Type B pancreatic cell (in vitro differentiated cells): Measurements from ENCODE around the gene EPHB1. TPM values are rescaled to one million over a fixed set of nuclear protein-coding genes. Genes with fewer than 3 reads are reported as not detected.

Experiments
- DNase-seq: peaks from one replicate; pipeline ENCODE4 v3.0.0; 2021; ENCODE audit warnings: mixed read lengths; ENCODE audit not compliant: unreplicated experiment; ENCODE audit errors: extremely low spot score
- H3K27ac Mint-ChIP-seq: 2 replicates; pipeline ENCODE4 v1.8.0; 2021; ENCODE audit warnings: mild to moderate bottlenecking, mixed read lengths
- H3K27me3 Mint-ChIP-seq: 2 replicates; pipeline ENCODE4 v1.8.0; 2021; ENCODE audit warnings: mixed read lengths
- H3K36me3 Mint-ChIP-seq: 2 replicates; pipeline ENCODE4 v1.8.0; 2021; ENCODE audit warnings: mixed read lengths
- H3K4me1 Mint-ChIP-seq: one replicate; pipeline ENCODE4 v1.8.0; 2021; ENCODE audit warnings: mixed read lengths; ENCODE audit not compliant: unreplicated experiment
- H3K4me3 Mint-ChIP-seq: 2 replicates; pipeline ENCODE4 v1.8.0; 2021; ENCODE audit warnings: mild to moderate bottlenecking, mixed read lengths
- H3K9me3 Mint-ChIP-seq: 2 replicates; pipeline ENCODE4 v1.8.0; 2021; ENCODE audit warnings: mixed read lengths
- total RNA-seq: library from RNA; stranded (reverse); gene quantifications from 2 replicates; pipeline ENCODE4 v1.2.1, GENCODE V29; 2021; ENCODE audit warnings: low replicate concordance
- TF ChIP-seq, protein P1 (sequence below): fragments of 200-600 bp; sonication (generic); conservative IDR thresholded peaks from 2 replicates; pipeline ENCODE4 v1.5.0; 2021; ENCODE audit warnings: antibody characterized with exemption, mild to moderate bottlenecking

Gene EPHB1
- total RNA-seq, 1 donor from 2014 or later: 9.1 TPM

DNA sequence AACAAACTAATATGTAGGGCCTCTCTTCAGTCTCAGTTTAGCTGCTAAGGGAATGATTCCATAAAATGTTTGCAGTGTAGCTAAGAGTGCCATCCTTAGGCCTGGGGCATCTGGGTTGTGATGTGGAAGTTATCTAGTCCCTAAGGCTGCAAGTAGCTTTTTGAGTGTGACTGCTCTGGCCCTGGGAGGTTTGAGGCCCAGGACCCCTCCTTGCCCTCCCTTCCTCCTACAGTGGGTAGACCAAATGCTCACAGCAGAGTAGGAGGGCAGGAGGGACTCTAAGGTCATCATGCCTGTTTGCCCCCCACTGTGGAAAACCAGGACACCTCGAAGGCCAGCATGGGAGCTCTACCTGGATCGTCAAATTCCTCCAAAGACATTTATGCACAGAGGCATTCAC, 115.0 kb downstream of the EPHB1 start:
- Mint-ChIP-seq H3K27ac (no peak overlapping the region), H3K36me3 (no peaks in the 10 kb centered on the region), H3K4me3 (no peak overlapping the region), H3K27me3 (peaks cover 46% of the 10 kb centered on the region), H3K9me3 (no peaks in the 10 kb centered on the region), H3K4me1 (no peaks in the 10 kb centered on the region)
- no peak for DNase-seq
- TF ChIP-seq, protein P1, sequence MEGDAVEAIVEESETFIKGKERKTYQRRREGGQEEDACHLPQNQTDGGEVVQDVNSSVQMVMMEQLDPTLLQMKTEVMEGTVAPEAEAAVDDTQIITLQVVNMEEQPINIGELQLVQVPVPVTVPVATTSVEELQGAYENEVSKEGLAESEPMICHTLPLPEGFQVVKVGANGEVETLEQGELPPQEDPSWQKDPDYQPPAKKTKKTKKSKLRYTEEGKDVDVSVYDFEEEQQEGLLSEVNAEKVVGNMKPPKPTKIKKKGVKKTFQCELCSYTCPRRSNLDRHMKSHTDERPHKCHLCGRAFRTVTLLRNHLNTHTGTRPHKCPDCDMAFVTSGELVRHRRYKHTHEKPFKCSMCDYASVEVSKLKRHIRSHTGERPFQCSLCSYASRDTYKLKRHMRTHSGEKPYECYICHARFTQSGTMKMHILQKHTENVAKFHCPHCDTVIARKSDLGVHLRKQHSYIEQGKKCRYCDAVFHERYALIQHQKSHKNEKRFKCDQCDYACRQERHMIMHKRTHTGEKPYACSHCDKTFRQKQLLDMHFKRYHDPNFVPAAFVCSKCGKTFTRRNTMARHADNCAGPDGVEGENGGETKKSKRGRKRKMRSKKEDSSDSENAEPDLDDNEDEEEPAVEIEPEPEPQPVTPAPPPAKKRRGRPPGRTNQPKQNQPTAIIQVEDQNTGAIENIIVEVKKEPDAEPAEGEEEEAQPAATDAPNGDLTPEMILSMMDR: no peak

DNA sequence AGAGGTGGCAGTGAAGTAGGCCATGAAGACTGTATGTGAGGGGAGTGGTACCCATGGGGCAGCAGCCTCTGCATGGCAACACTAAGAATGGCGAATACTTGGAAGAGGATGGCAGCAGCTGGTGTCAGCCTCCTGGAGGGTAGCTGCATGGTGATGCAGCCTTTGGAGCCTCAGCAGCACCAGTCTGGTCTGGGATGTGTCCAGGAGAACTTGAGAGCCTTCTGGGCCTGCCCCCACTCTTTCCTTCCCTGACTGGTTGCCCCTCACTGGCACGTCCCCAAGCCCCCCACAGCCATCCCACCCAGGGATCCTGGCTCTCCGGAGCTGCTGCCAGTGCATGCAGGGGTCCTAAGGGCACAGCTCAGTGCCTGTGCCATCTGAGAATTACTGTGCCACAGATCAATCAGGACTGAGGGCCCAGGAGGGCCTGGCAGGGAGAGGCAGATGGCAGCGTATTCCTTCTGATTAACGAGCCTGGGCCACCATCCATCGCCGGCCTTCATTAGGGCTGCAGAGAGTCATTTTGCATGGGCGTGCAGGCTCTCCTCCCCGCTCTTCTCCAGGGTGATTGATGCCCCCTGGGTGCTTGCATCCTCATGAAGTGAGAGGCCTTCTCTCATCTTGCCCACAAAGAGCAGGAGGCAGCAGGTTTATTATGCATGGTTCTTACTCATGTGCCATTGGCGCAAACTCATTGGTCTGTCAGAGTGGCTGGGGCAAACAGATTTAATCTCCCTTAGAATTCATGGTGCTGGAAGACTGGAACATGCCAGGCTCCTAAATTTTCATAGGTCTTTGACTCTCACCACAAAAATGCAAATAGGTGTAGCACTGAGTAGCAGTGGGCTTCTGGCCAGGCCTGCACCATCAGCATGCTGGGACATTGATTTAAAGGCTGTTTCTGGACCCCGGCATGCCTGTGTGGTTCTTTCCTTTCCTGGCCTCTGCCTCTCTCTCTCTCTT, 116.8 kb downstream of the EPHB1 start:
- H3K27ac Mint-ChIP-seq: no peak overlapping the region
- TF ChIP-seq, protein P1: no peak
- no peaks in the 10 kb centered on the region for H3K4me1 Mint-ChIP-seq
- no peak overlapping the region for H3K4me3 Mint-ChIP-seq
- H3K27me3 Mint-ChIP-seq: peaks cover 44% of the 10 kb centered on the region
- H3K36me3 Mint-ChIP-seq: no peaks in the 10 kb centered on the region
- no peaks in the 10 kb centered on the region for H3K9me3 Mint-ChIP-seq
- no peak for DNase-seq

DNA sequence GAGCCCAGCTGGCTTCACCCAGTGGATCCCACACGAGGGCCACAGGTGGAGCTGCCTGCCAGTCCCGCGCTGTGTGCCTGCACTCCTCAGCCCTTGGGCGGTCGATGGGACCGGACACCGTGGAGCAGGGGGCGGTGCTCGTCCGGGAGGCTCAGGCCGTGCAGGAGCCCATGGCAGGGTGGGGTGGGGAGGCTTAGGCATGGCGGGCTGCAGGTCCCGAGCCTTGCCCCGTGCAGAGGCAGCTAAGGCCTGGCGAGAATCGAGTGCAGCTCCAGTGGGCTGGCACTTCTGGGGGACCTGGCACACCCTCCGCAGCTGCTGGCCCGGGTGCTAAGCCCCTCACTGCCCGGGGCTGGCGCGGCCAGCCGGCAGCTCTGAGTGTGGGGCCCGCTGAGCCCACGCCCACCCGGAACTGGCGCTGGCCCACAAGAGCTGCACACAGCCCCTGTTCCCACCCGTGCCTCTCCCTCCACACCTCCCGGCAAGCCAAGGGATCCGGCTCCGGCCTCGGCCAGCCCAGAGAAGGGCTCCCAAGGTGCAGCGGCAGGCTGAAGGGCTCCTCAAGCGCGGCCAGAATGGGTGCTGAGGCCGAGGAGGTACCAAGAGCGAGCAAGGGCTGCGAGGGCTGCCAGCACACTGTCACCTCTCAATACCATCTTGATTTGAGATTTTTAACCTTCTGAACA, 121.4 kb downstream of the EPHB1 start:
- no peak for DNase-seq
- TF ChIP-seq, protein P1: no peak
- H3K4me1 Mint-ChIP-seq: no peaks in the 10 kb centered on the region
- no peaks in the 10 kb centered on the region for H3K36me3 Mint-ChIP-seq
- H3K27ac Mint-ChIP-seq: no peak overlapping the region
- no peak overlapping the region for H3K4me3 Mint-ChIP-seq
- peaks cover 57% of the 10 kb centered on the region for H3K27me3 Mint-ChIP-seq
- H3K9me3 Mint-ChIP-seq: no peaks in the 10 kb centered on the region

DNA sequence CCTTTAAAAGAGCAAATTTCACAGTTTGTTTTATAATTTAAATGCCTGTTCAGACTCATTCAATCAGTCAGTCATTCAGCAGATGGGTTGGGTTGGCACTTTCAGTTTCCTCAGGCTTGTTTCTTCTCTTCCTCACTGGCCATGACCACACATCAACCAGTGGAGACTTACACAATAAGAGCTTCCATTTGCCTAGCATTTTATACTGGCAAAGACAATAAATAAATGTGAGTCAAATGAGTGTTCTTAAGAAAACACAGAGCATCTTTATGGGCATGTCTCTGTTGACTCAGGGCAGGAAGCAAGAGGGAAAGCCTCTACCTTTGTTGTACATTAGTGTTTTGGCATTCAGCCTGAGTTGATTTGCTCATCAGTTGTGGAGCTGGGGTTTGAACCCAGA, 122.6 kb downstream of the EPHB1 start:
- no peaks in the 10 kb centered on the region for H3K9me3 Mint-ChIP-seq
- H3K27ac Mint-ChIP-seq: no peak overlapping the region
- no peaks in the 10 kb centered on the region for H3K4me1 Mint-ChIP-seq
- no peak overlapping the region for H3K4me3 Mint-ChIP-seq
- H3K27me3 Mint-ChIP-seq: peaks cover 61% of the 10 kb centered on the region
- no peak for DNase-seq
- H3K36me3 Mint-ChIP-seq: no peaks in the 10 kb centered on the region
- TF ChIP-seq, protein P1: no peak

DNA sequence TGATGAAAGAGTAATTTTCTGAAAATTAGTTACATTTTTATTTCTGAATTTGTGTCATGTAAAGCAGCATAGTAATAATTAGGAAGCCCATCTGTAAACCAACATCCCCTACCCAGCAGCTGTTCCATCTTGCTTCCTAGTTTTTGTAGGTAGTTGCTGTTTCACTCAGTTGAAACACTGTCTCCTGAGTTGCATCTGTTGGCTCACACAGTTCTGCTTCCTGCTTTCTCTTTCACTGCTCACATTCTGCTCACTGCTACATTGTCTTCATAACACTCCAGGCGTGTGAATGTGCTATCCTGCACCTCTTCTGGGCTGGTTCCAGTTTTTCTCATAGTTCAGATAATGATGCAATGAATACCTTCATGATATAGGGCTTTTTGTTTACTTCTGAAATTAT, 123.4 kb downstream of the EPHB1 start:
- Mint-ChIP-seq H3K27ac (no peak overlapping the region), H3K4me3 (no peak overlapping the region), H3K27me3 (peaks cover 57% of the 10 kb centered on the region), H3K36me3 (no peaks in the 10 kb centered on the region), H3K9me3 (no peaks in the 10 kb centered on the region), H3K4me1 (no peaks in the 10 kb centered on the region)
- TF ChIP-seq, protein P1: no peak
- DNase-seq: no peak
